Hepatocyte (in vitro differentiated cells): ENCODE results near the gene SLC20A1. TPM values are rescaled to one million over a fixed set of nuclear protein-coding genes. Genes with fewer than 3 reads are reported as not detected.

Experiments
- DNase-seq: peaks from one replicate; pipeline ENCODE4 v3.0.0-alpha.2; 2016; ENCODE audit warnings: low spot score
- H2AFZ ChIP-seq: fragments of 200-600 bp; sonication (generic); 2 replicates; pipeline ENCODE4 v1.6.0; 2016; ENCODE audit warnings: antibody characterized with exemption, mild to moderate bottlenecking
- H3K27ac ChIP-seq: fragments of 200-600 bp; sonication (generic); 2 replicates; pipeline ENCODE4 v1.5.1; 2016; ENCODE audit warnings: mild to moderate bottlenecking
- H3K27me3 ChIP-seq: fragments of 200-600 bp; sonication (generic); 2 replicates; pipeline ENCODE4 v1.6.1; 2016
- H3K36me3 ChIP-seq: fragments of 200-600 bp; sonication (generic); replicated peaks from 2 replicates; pipeline ENCODE4 v1.5.1; 2016; ENCODE audit warnings: low read depth; ENCODE audit not compliant: insufficient read depth
- H3K4me1 ChIP-seq: fragments of 200-600 bp; sonication (generic); 2 replicates; pipeline ENCODE4 v1.5.1; 2016; ENCODE audit warnings: mild to moderate bottlenecking, moderate library complexity; ENCODE audit not compliant: insufficient read depth
- H3K4me2 ChIP-seq: fragments of 200-600 bp; sonication (generic); 2 replicates; pipeline ENCODE4 v1.6.0; 2016
- H3K4me3 ChIP-seq: fragments of 200-600 bp; sonication (generic); 2 replicates; pipeline ENCODE4 v1.5.1; 2016; ENCODE audit warnings: mild to moderate bottlenecking
- H3K79me2 ChIP-seq: fragments of 200-600 bp; sonication (generic); 2 replicates; pipeline ENCODE4 v1.6.0; 2017; ENCODE audit warnings: mild to moderate bottlenecking
- H3K9me2 ChIP-seq: fragments of 200-600 bp; sonication (generic); replicated peaks from 2 replicates; pipeline ENCODE4 v1.6.0; 2017; ENCODE audit warnings: mild to moderate bottlenecking; ENCODE audit not compliant: insufficient read depth
- H3K9me3 ChIP-seq: fragments of 200-600 bp; sonication (generic); 2 replicates; pipeline ENCODE4 v1.5.1; 2016; ENCODE audit warnings: low read depth, mild to moderate bottlenecking
- H4K20me1 ChIP-seq: fragments of 200-600 bp; sonication (generic); 2 replicates; pipeline ENCODE4 v1.6.0; 2016; ENCODE audit warnings: mild to moderate bottlenecking; ENCODE audit not compliant: insufficient read depth, poor library complexity, severe bottlenecking
- CTCF ChIP-seq: fragments of 200-600 bp; sonication (generic); IDR thresholded peaks from 2 replicates; pipeline ENCODE4 v1.5.1; 2016; ENCODE audit warnings: antibody characterized with exemption, mild to moderate bottlenecking; ENCODE audit not compliant: poor library complexity
- EZH2 ChIP-seq: fragments of 200-600 bp; sonication (generic); IDR thresholded peaks from 2 replicates; pipeline ENCODE4 v1.6.1; 2016; ENCODE audit warnings: antibody characterized with exemption, mild to moderate bottlenecking, borderline replicate concordance
- EZH2phosphoT487 ChIP-seq: fragments of 200-600 bp; sonication (generic); IDR thresholded peaks from one replicate; pipeline ENCODE4 v1.6.1; 2018; ENCODE audit warnings: antibody characterized with exemption, mild to moderate bottlenecking, low read depth, moderate library complexity; ENCODE audit not compliant: unreplicated experiment, severe bottlenecking
- WGBS: methylation state at CpG from one replicate; pipeline ENCODE4 v1.1.6; 2016; ENCODE audit warnings: low lambda C conversion rate; ENCODE audit errors: missing lambda C conversion rate; 5-methylcytosine and 5-hydroxymethylcytosine counted together
- polyA plus RNA-seq: library from polyadenylated mRNA; unstranded; fragments of >200 nt; fragmentation: Nextera tagmentation; extraction: Ambion mirVana; gene quantifications from 2 replicates; pipeline ENCODE4 v1.2.1, GENCODE V29; 2016
- total RNA-seq: library from RNA; depleted of rRNA; stranded (reverse); fragments of >200 nt; gene quantifications from 2 replicates; pipeline ENCODE4 v1.2.3, GENCODE V29; 2014

SLC20A1 gene
- total and polyA plus RNA-seq, 2 experiments from 2014 or later, result 63.6 to 135 TPM

- Histone ChIP-seq H3K36me3 (no peaks in the 10 kb centered on the region), H3K27ac (no peak overlapping the region), H3K27me3 (no peaks in the 10 kb centered on the region), H3K4me2 (no peak overlapping the region), H3K4me1 (no peaks in the 10 kb centered on the region), H2AFZ (no peak overlapping the region), H3K4me3 (no peak overlapping the region), H3K9me2 (no peaks in the 10 kb centered on the region), H3K9me3 (no peaks in the 10 kb centered on the region), H4K20me1 (no peaks in the 10 kb centered on the region), H3K79me2 (no peaks in the 10 kb centered on the region)
- 100% methylated on average over 1 of the region's 1 CpG for WGBS
- no peak for TF ChIP-seq EZH2
- no peak for TF ChIP-seq CTCF
- TF ChIP-seq EZH2phosphoT487, result no peak
- DNase-seq, result no peak
These were observed 27.3 kb downstream of the SLC20A1 start for GRCh38 chr2:112673008-112673407.

GRCh38 chr2:112674229-112674628, 28.5 kb downstream of the SLC20A1 start:
- Histone ChIP-seq H2AFZ (no peak overlapping the region), H4K20me1 (no peaks in the 10 kb centered on the region), H3K27ac (no peak overlapping the region), H3K27me3 (no peaks in the 10 kb centered on the region), H3K4me1 (no peaks in the 10 kb centered on the region), H3K4me2 (no peak overlapping the region), H3K36me3 (no peaks in the 10 kb centered on the region), H3K4me3 (no peak overlapping the region), H3K79me2 (no peaks in the 10 kb centered on the region), H3K9me3 (no peaks in the 10 kb centered on the region), H3K9me2 (no peaks in the 10 kb centered on the region)
- TF ChIP-seq EZH2, result no peak
- no peak for TF ChIP-seq EZH2phosphoT487
- WGBS, result 95% methylated on average over 12 of the region's 12 CpGs
- no peak for DNase-seq

DNA sequence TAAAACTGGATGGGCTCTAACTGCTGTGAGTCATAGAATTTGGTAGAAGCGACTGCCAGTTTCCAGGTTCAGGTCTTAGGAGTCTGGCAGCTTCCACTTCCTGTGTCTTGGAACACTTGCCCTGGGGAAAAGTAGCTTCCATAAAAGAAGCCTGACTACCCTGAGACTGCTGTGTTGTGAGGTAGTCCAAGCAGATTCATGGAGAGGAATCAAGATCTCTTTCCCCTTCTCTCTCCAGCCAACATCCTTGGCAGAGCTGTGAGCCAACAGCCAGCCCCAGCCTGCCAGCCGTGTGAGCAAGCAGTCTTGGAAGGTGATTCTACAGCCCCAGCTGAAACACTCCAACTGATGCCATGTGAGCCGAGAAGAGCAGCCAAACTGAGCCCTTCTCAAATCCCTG, 33.7 kb downstream of the SLC20A1 start:
- H3K4me2 ChIP-seq, result no peak overlapping the region
- no peak overlapping the region for H2AFZ ChIP-seq
- H3K9me2 ChIP-seq, result no peaks in the 10 kb centered on the region
- H4K20me1 ChIP-seq, result no peaks in the 10 kb centered on the region
- no peak overlapping the region for H3K27ac ChIP-seq
- H3K36me3 ChIP-seq, result no peaks in the 10 kb centered on the region
- 53% methylated on average over 3 of the region's 3 CpGs for WGBS
- no peaks in the 10 kb centered on the region for H3K79me2 ChIP-seq
- H3K9me3 ChIP-seq, result no peaks in the 10 kb centered on the region
- no peaks in the 10 kb centered on the region for H3K4me1 ChIP-seq
- TF ChIP-seq CTCF (no peak), EZH2 (no peak), EZH2phosphoT487 (no peak)
- H3K4me3 ChIP-seq, result no peak overlapping the region
- no peak for DNase-seq
- no peaks in the 10 kb centered on the region for H3K27me3 ChIP-seq

DNA sequence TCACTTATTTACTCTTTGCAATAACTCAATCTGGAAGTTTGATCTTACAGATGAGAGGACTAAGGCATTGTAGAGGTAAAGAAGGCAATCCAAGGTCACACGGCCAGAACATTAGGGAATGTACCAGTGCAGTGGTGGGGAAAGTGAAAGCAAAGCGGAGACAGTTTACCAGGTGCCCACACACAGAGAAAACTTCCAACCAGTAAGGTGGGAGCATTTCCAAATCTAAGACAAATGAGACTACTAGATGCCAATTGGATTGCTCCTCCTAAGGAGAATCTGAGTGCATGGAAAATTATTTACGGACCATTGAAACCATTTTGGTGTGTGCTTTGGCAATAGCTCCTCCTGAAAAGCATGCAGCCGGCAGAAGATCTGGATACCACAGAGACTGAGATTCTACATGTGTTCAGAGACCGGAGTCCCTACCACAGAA, 34.9 kb downstream of the SLC20A1 start:
- Histone ChIP-seq H4K20me1 (no peaks in the 10 kb centered on the region), H3K27ac (no peak overlapping the region), H3K36me3 (no peaks in the 10 kb centered on the region), H3K9me2 (no peaks in the 10 kb centered on the region), H3K4me1 (no peaks in the 10 kb centered on the region), H3K79me2 (no peaks in the 10 kb centered on the region), H3K27me3 (no peaks in the 10 kb centered on the region), H3K4me3 (no peak overlapping the region), H2AFZ (no peak overlapping the region), H3K9me3 (no peaks in the 10 kb centered on the region), H3K4me2 (no peak overlapping the region)
- 88% methylated on average over 5 of the region's 5 CpGs for WGBS
- no peak for TF ChIP-seq CTCF
- TF ChIP-seq EZH2phosphoT487, result no peak
- TF ChIP-seq EZH2, result no peak
- no peak for DNase-seq
